A673 (cell line): ENCODE measurements around the gene EPN2.

ENCODE experiments used
- EZH2 ChIP-seq: fragments of 200-600 bp; sonication (generic); IDR thresholded peaks from 2 replicates; pipeline ENCODE4 v1.6.1; 2017; ENCODE audit warnings: borderline replicate concordance, low read depth, mild to moderate bottlenecking, mixed read lengths, antibody characterized with exemption, low read length; ENCODE audit not compliant: poor library complexity, severe bottlenecking
- TF ChIP-seq, protein P1 (sequence below): fragments of 300-800, 200-600 bp; sonication (generic); conservative IDR thresholded peaks from 2 replicates; pipeline ENCODE4 v1.5.1; 2017; ENCODE audit warnings: low read depth, mild to moderate bottlenecking, antibody characterized with exemption, low read length, moderate library complexity, mixed read lengths

GRCh38 chr17:19381361-19381740, 144.2 kb downstream of the EPN2 start:
- TF ChIP-seq, protein P1, sequence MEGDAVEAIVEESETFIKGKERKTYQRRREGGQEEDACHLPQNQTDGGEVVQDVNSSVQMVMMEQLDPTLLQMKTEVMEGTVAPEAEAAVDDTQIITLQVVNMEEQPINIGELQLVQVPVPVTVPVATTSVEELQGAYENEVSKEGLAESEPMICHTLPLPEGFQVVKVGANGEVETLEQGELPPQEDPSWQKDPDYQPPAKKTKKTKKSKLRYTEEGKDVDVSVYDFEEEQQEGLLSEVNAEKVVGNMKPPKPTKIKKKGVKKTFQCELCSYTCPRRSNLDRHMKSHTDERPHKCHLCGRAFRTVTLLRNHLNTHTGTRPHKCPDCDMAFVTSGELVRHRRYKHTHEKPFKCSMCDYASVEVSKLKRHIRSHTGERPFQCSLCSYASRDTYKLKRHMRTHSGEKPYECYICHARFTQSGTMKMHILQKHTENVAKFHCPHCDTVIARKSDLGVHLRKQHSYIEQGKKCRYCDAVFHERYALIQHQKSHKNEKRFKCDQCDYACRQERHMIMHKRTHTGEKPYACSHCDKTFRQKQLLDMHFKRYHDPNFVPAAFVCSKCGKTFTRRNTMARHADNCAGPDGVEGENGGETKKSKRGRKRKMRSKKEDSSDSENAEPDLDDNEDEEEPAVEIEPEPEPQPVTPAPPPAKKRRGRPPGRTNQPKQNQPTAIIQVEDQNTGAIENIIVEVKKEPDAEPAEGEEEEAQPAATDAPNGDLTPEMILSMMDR = no peak
- no peak for TF ChIP-seq EZH2
